DOHH2 (cell line): ENCODE data around the gene OR10V1.
"Not testable (repeated sequence)": the region's sequence is repeated elsewhere in the genome, so short reads cannot be mapped to it uniquely, and the experiment has no call there.

ENCODE experiments used
- H3F3A ChIP-seq: fragments of 200-600 bp; sonication (generic), shearing (Covaris generic); 2 replicates; pipeline ENCODE4 v1.6.0; 2016; ENCODE audit warnings: antibody characterized with exemption, mild to moderate bottlenecking; ENCODE audit not compliant: control insufficient read depth, insufficient read depth
- H3K27ac ChIP-seq: fragments of 200-600 bp; sonication (generic); 2 replicates; pipeline ENCODE4 v1.5.1; 2014; ENCODE audit warnings: low read depth, mild to moderate bottlenecking, low read length, moderate library complexity
- H3K27me3 ChIP-seq: fragments of 200-600 bp; sonication (generic); 2 replicates; pipeline ENCODE4 v1.6.1; 2014; ENCODE audit warnings: mild to moderate bottlenecking, low read length, mixed read lengths; ENCODE audit not compliant: control insufficient read depth
- H3K36me3 ChIP-seq: fragments of 200-600 bp; sonication (generic); 2 replicates; pipeline ENCODE4 v1.6.1; 2014; ENCODE audit warnings: mild to moderate bottlenecking, low read length, moderate library complexity, mixed read lengths; ENCODE audit not compliant: control insufficient read depth
- H3K4me1 ChIP-seq: fragments of 200-600 bp; sonication (generic); 2 replicates; pipeline ENCODE4 v1.6.1; 2014; ENCODE audit warnings: mild to moderate bottlenecking, low read length, mixed read lengths; ENCODE audit not compliant: control insufficient read depth
- H3K4me2 ChIP-seq: fragments of 200-600 bp; sonication (generic); 2 replicates; pipeline ENCODE4 v1.6.0; 2014; ENCODE audit warnings: mild to moderate bottlenecking, low read length, moderate library complexity
- H3K4me3 ChIP-seq: fragments of 200-600 bp; sonication (generic); 2 replicates; pipeline ENCODE4 v1.5.1; 2014; ENCODE audit warnings: mild to moderate bottlenecking, low read length, mixed read lengths
- H3K79me2 ChIP-seq: fragments of 200-600 bp; sonication (generic); 2 replicates; pipeline ENCODE4 v1.6.1; 2014; ENCODE audit warnings: mild to moderate bottlenecking, low read length, mixed read lengths; ENCODE audit not compliant: control insufficient read depth
- H3K9me2 ChIP-seq: fragments of 200-600 bp; sonication (generic); replicated peaks from 2 replicates; pipeline ENCODE4 v1.6.1; 2014; ENCODE audit warnings: mild to moderate bottlenecking, low read length, mixed read lengths; ENCODE audit not compliant: control insufficient read depth
- H3K9me3 ChIP-seq: fragments of 200-600 bp; sonication (generic); 2 replicates; pipeline ENCODE4 v1.6.1; 2014; ENCODE audit warnings: antibody characterized with exemption, low read length, mixed read lengths; ENCODE audit not compliant: control insufficient read depth, insufficient read depth
- H4K20me1 ChIP-seq: fragments of 200-600 bp; sonication (generic); 2 replicates; pipeline ENCODE4 v1.6.0; 2014; ENCODE audit warnings: low read depth, mild to moderate bottlenecking, antibody characterized with exemption, low read length, moderate library complexity; ENCODE audit not compliant: control insufficient read depth, insufficient read depth
- CTCF ChIP-seq: fragments of 200-600 bp; sonication (generic); IDR thresholded peaks from one replicate; pipeline ENCODE4 v1.5.1; 2014; ENCODE audit warnings: antibody characterized with exemption, mild to moderate bottlenecking, low read depth, low read length; ENCODE audit not compliant: poor library complexity, severe bottlenecking
- EZH2phosphoT487 ChIP-seq: fragments of 200-600 bp; sonication (generic); IDR thresholded peaks from 2 replicates; pipeline ENCODE4 v1.6.1; 2017; ENCODE audit warnings: borderline replicate concordance, mild to moderate bottlenecking, antibody characterized with exemption, low read length, moderate library complexity, mixed read lengths

OR10V1 gene

DNA sequence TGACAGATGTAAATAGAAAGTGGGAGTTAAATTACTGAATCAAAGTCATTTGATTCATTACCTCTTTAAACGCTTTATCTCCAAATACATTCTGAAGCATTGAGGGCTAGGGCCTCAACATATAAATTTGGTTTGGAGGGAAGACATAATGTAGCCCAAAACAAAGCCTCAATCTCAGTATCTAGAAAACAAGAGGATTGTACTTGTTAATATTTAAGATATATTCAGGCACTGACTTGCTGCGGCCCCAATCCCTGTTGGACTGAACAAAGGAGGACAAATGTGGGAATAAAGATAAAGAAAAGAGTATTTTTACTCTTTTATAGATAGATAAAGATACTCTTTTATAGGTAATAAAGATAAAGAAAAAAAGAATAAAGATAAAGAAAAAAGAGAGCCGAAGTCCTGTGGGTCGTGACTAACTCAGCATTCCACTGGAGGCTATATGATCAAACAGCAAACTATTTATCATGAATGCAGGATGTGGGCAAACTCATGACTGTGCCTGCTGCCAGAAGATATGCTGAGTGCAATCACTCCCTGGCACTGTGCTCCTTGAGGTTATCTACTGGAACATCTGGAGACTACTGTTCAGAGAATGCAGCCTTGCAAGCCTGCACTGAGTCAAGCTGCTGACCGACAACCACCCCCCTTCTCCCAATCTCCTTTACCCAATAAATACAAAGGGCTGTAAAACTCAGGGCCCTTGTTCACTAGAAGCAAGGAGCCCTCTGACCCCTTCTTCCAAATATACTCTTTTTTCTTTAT is 6.9 kb downstream of the OR10V1 start:
- no peak overlapping the region for H3K4me2 ChIP-seq
- H3K4me3 ChIP-seq = no peak overlapping the region
- no peaks in the 10 kb centered on the region for H3K36me3 ChIP-seq
- H3K9me2 ChIP-seq = no peaks in the 10 kb centered on the region
- no peaks in the 10 kb centered on the region for H3K9me3 ChIP-seq
- H3K27ac ChIP-seq = no peak overlapping the region
- no peaks in the 10 kb centered on the region for H4K20me1 ChIP-seq
- H3K4me1 ChIP-seq = no peaks in the 10 kb centered on the region
- H3F3A ChIP-seq = no peaks in the 10 kb centered on the region
- TF ChIP-seq CTCF (no peak), EZH2phosphoT487 (no peak)
- H3K27me3 ChIP-seq = no peaks in the 10 kb centered on the region; the same call in 1 of the 2 replicates
- H3K79me2 ChIP-seq = no peaks in the 10 kb centered on the region

GRCh38 chr11:59705294-59705693 is 8.4 kb downstream of the OR10V1 start:
- no peak for TF ChIP-seq EZH2phosphoT487
- TF ChIP-seq CTCF = no peak
- no peaks in the 10 kb centered on the region; the same call in 1 of the 2 replicates for H3K27me3 ChIP-seq
- no peaks in the 10 kb centered on the region for H3K9me2 ChIP-seq
- H3K79me2 ChIP-seq = no peaks in the 10 kb centered on the region
- no peak overlapping the region for H3K4me3 ChIP-seq
- H3K27ac ChIP-seq = no peak overlapping the region
- no peaks in the 10 kb centered on the region for H4K20me1 ChIP-seq
- H3F3A ChIP-seq = no peaks in the 10 kb centered on the region
- H3K36me3 ChIP-seq = no peaks in the 10 kb centered on the region
- no peaks in the 10 kb centered on the region for H3K4me1 ChIP-seq
- H3K9me3 ChIP-seq = no peaks in the 10 kb centered on the region
- no peak overlapping the region for H3K4me2 ChIP-seq

- H3K9me2 ChIP-seq, H4K20me1 ChIP-seq, H3K27me3 ChIP-seq, H3K79me2 ChIP-seq, H3K4me2 ChIP-seq, H3F3A ChIP-seq, H3K36me3 ChIP-seq, H3K27ac ChIP-seq, H3K9me3 ChIP-seq, H3K4me3 ChIP-seq, H3K4me1 ChIP-seq: not testable (repeated sequence)
Observed at GRCh38 chr11:59703515-59703914, 10.1 kb downstream of the OR10V1 start.

GRCh38 chr11:59700157-59700556 is 13.5 kb downstream of the OR10V1 start:
- H3K9me3 ChIP-seq, H4K20me1 ChIP-seq, H3K27me3 ChIP-seq, H3K27ac ChIP-seq, H3K4me3 ChIP-seq, H3K36me3 ChIP-seq, H3K4me1 ChIP-seq, H3F3A ChIP-seq, H3K79me2 ChIP-seq, H3K4me2 ChIP-seq, H3K9me2 ChIP-seq: not testable (repeated sequence)
